Measurements from ENCODE around the gene DNAH10. TPM values are rescaled to one million over a fixed set of nuclear protein-coding genes. Genes with fewer than 3 reads are reported as not detected.

Gene DNAH10
- total RNA-seq, 1 donor from 2014 or later, result 0.66 TPM

DNA sequence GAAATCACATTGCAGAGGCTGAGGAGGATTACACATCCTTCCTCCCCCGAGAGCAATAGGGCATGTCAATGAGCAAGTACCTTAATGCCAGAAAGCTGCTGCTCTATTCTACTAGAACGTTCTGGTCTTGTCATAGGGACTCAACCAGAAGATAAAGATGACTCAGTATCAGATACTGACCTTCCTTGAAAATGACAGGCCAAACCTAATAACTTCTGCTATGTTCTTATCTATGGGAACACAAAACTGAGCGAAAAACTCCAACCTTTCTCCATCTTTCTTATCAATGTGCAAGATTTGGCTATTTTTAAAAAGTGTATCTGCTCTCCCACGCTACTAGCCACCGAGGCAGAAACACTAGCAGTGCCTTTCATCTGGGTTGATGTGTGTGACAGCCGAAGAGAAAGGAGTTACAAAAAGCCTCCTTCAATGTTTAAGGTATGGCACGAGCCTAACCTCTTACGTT is 205.1 kb downstream of the DNAH10 start:
- no peak overlapping the region for H3K27ac Mint-ChIP-seq (ENCODE audit: unreplicated experiment)

DNA sequence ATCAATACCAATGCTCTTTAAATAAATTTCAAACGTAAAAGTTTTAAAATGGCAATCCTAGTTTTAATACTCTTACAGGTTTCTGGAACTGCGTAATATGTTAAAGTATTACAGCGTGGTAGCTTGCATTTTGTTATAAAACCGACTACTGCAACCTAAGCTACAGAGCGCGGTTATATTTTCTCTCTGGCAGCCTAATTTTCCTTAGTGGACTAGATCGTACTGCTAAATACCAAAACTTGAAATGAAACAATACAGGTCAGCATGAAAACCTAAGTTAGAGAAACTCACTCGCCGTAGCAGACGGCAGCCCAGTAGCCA is 209.3 kb downstream of the DNAH10 start:
- TF ChIP-seq, protein P1, sequence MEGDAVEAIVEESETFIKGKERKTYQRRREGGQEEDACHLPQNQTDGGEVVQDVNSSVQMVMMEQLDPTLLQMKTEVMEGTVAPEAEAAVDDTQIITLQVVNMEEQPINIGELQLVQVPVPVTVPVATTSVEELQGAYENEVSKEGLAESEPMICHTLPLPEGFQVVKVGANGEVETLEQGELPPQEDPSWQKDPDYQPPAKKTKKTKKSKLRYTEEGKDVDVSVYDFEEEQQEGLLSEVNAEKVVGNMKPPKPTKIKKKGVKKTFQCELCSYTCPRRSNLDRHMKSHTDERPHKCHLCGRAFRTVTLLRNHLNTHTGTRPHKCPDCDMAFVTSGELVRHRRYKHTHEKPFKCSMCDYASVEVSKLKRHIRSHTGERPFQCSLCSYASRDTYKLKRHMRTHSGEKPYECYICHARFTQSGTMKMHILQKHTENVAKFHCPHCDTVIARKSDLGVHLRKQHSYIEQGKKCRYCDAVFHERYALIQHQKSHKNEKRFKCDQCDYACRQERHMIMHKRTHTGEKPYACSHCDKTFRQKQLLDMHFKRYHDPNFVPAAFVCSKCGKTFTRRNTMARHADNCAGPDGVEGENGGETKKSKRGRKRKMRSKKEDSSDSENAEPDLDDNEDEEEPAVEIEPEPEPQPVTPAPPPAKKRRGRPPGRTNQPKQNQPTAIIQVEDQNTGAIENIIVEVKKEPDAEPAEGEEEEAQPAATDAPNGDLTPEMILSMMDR (IDR thresholded peaks at IDR 0.05; ENCODE audit: partially characterized antibody, unreplicated experiment), result no peak
- Mint-ChIP-seq H3K27ac (ENCODE audit: unreplicated experiment) (peak overlapping the region; percentile 96), H3K27me3 (ENCODE audit: unreplicated experiment) (peaks cover 17% of the 10 kb centered on the region), H3K4me3 (ENCODE audit: unreplicated experiment) (peak overlapping the region; percentile 99), H3K36me3 (ENCODE audit: unreplicated experiment) (peaks cover 18% of the 10 kb centered on the region), H3K9me3 (ENCODE audit: unreplicated experiment) (peaks cover 16% of the 10 kb centered on the region), H3K4me1 (ENCODE audit: low read depth, unreplicated experiment) (peaks cover 40% of the 10 kb centered on the region)
- DNase-seq, result no peak

More for the DNA sequence above, 205.1 kb downstream of the DNAH10 start:
- peaks cover 35% of the 10 kb centered on the region for H3K4me1 Mint-ChIP-seq (ENCODE audit: low read depth, unreplicated experiment)
- no peak for DNase-seq
- peaks cover 13% of the 10 kb centered on the region for H3K27me3 Mint-ChIP-seq (ENCODE audit: unreplicated experiment)
- TF ChIP-seq, protein P1 (IDR thresholded peaks at IDR 0.05; ENCODE audit: partially characterized antibody, unreplicated experiment), result no peak
- peaks cover 6% of the 10 kb centered on the region for H3K36me3 Mint-ChIP-seq (ENCODE audit: unreplicated experiment)
- H3K9me3 Mint-ChIP-seq (ENCODE audit: unreplicated experiment), result peaks cover 13% of the 10 kb centered on the region
- H3K4me3 Mint-ChIP-seq (ENCODE audit: unreplicated experiment), result no peak overlapping the region

DNA sequence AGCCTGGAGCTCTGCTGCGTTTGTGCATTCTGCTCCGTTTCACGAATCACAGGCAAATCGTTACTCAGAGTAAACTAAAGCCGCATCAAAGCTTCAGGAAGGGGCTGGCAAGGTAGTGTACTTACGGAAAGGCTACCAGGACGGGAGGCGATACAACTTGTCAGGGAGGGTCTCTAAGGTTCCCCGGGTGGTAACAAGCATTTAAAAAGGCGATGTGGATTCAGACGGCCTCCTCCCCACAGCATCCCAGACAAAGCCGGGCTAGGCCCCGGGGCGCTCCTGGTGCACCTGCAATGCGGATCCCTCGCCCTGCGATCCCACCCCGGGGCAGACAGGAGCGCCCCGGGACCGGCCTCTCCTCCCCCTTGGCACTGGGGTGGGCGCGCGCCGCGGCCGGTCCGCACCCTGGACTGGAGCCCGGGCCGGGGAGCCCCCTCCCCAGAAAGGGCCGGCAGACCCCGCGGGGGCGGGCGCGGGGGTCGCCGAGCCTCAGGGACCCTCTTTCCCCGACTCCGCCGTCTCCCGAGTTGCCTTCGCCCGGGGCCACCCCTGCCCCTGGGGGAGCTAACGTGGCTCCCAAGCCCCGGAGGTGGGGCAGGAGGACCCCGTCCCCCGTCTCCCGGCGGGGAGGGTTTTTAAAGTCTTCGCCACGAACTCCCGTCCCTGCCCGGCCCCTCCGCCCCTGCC is 209.8 kb downstream of the DNAH10 start:
- TF ChIP-seq, protein P1 (IDR thresholded peaks at IDR 0.05; ENCODE audit: partially characterized antibody, unreplicated experiment), result no peak
- Mint-ChIP-seq H3K4me1 (ENCODE audit: low read depth, unreplicated experiment) (peaks cover 40% of the 10 kb centered on the region), H3K27ac (ENCODE audit: unreplicated experiment) (peak overlapping the region; percentile 96), H3K27me3 (ENCODE audit: unreplicated experiment) (peaks cover 17% of the 10 kb centered on the region), H3K9me3 (ENCODE audit: unreplicated experiment) (peaks cover 16% of the 10 kb centered on the region), H3K36me3 (ENCODE audit: unreplicated experiment) (peaks cover 19% of the 10 kb centered on the region), H3K4me3 (ENCODE audit: unreplicated experiment) (peak overlapping the region; percentile 99)
- peak; percentile 56 for DNase-seq

DNA sequence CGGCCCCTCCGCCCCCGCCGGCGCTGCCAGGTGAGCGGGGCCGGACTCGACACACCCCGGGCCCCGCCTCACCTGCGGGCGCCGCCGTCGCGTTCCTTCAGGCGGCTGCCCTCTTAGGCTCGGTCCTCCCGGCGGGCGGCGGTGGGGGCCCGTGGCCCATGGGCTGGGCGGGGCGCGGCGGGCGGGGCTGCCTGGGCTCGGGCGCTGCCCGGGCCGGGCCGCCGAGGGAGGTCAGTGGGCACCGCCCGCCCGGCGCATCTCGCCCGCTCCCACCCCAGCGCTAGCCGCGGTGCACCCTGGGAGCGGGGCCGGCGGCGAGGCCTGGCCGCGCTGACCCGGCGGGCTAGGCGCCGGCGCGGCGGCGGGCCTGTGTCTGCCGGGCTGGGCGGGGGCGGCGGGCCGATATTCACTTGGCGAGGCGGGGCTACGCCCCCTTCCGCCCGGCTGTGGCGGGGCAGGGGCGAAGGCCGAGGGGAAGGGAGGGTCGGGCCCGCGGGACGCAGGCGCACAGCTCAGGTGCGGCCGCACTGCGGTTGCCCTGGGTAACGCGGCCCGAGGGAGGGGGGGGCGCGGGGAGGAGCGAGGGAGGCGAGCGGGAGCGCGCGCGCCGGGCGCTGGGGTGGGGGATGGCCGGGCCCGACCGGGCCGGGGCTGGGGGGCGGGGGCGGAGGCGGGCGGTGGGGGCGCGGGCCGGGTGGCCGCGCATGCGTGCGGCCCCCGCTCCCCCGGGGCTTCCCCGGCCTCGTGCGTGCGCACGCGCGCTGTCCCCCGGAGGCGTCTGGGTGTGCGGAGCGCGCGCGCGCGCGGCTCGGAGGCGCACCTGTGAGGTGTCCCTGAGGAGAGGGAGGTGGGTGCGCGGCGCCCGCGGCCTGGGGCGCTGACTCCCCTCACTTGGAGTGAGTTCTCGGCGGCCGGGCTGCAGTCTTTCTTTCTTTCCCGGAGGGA is 210.6 kb downstream of the DNAH10 start, which contains the start of the genes CCDC92 and ZNF664:
TSS of gene CCDC92 (minus strand) at position 375 of the 945 bp plus-strand sequence. CDS start 28,526 bp downstream, outside the sequence.
TSS of gene ZNF664 (plus strand) at position 759 of the 945 bp plus-strand sequence. CDS start 38,930 bp downstream, outside the sequence.
- Mint-ChIP-seq H3K9me3 (ENCODE audit: unreplicated experiment) (peaks cover 16% of the 10 kb centered on the region), H3K27ac (ENCODE audit: unreplicated experiment) (peak within 1 kb of the TSS; percentile 99), H3K36me3 (ENCODE audit: unreplicated experiment) (peaks cover 13% of the 10 kb centered on the region), H3K4me1 (ENCODE audit: low read depth, unreplicated experiment) (peaks cover 37% of the 10 kb centered on the region), H3K27me3 (ENCODE audit: unreplicated experiment) (peaks cover 17% of the 10 kb centered on the region), H3K4me3 (ENCODE audit: unreplicated experiment) (peak within 1 kb of the TSS; percentile 99)
- peak; percentile 99 for DNase-seq
- TF ChIP-seq, protein P1 (IDR thresholded peaks at IDR 0.05; ENCODE audit: partially characterized antibody, unreplicated experiment), result no peak
